ENCODE results near the gene U2AF2.

GRCh38 chr19:55690109-55690768 is 35.4 kb downstream of the U2AF2 start:
- TF ChIP-seq POLR2A (IDR thresholded peaks at IDR 0.05) (no peak), CTCF (IDR thresholded peaks at IDR 0.05) (no peak)

Measured in stomach (tissue), 4 donors.